GM12873 (cell line): ENCODE measurements around the gene RHBDL3.

Experiments used
- TF ChIP-seq, protein P1 (sequence below): IDR thresholded peaks from 2 replicates; pipeline ENCODE4 v1.5.1; 2012; ENCODE audit warnings: low read depth, mild to moderate bottlenecking, moderate library complexity, low read length, control low read depth; ENCODE audit not compliant: insufficient read depth; ENCODE audit errors: missing control alignments

RHBDL3 gene

GRCh38 chr17:32267690-32268205 is 2.1 kb downstream of the RHBDL3 start:
- TF ChIP-seq, protein P1, sequence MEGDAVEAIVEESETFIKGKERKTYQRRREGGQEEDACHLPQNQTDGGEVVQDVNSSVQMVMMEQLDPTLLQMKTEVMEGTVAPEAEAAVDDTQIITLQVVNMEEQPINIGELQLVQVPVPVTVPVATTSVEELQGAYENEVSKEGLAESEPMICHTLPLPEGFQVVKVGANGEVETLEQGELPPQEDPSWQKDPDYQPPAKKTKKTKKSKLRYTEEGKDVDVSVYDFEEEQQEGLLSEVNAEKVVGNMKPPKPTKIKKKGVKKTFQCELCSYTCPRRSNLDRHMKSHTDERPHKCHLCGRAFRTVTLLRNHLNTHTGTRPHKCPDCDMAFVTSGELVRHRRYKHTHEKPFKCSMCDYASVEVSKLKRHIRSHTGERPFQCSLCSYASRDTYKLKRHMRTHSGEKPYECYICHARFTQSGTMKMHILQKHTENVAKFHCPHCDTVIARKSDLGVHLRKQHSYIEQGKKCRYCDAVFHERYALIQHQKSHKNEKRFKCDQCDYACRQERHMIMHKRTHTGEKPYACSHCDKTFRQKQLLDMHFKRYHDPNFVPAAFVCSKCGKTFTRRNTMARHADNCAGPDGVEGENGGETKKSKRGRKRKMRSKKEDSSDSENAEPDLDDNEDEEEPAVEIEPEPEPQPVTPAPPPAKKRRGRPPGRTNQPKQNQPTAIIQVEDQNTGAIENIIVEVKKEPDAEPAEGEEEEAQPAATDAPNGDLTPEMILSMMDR = no peak

DNA sequence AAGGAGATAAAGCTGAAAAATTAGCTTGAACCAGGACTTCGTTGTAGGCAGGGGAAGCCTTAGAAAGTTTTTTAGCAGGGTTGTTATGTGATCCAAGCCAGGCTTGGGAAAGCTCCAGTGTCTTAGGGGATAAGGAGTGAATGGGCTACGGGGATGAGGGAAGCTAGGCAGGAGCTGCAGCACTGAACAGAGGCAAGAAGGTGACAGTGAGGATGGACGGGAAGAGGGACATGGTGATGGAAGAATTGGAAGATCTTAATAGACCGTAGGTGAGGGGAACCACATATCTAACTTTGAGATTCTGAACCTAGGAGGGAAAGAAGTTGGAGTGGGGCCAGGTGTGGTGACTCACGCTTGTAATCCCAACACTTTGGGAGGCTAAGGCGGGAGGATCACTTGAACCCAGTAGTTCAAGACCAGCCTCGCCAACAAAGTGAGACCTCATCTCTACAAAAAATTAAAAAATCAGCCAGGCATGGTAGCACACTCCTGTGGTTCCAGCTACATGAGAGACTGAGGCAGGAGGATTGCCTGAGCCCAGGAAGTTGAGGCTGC is 3.2 kb downstream of the RHBDL3 start:
- TF ChIP-seq, protein P1 = no peak

- TF ChIP-seq, protein P1 = no peak
These were observed 3.7 kb downstream of the RHBDL3 start for GRCh38 chr17:32269377-32269776.

- TF ChIP-seq, protein P1 = no peak
These were observed 6.2 kb downstream of the RHBDL3 start for GRCh38 chr17:32271844-32272243.

- TF ChIP-seq, protein P1 = no peak
These were observed 8.5 kb downstream of the RHBDL3 start for GRCh38 chr17:32274101-32274500.

DNA sequence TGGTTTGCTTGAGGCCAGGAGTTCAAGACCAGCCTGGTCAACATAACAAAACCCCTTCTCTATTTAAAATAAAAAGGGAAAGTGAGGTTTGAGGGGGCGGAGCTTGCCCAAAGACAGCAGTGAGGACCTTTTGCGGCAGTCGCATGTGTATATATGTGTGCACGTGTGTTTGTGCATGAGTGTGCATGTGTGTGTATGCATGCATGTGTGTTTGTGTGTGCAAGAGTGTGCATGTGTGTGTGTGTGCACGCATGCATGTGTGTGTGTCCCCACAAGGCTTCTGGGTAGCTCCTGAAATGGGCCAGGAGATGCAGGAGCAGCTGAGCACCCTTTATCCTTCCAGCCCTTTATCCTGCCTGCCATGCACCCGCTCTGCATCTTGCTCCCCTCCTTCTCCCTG is 9.0 kb downstream of the RHBDL3 start:
- TF ChIP-seq, protein P1 = no peak

GRCh38 chr17:32275060-32276042 is 9.7 kb downstream of the RHBDL3 start:
- TF ChIP-seq, protein P1 = no peak
